ENCODE results near the gene L2HGDH.

DNA sequence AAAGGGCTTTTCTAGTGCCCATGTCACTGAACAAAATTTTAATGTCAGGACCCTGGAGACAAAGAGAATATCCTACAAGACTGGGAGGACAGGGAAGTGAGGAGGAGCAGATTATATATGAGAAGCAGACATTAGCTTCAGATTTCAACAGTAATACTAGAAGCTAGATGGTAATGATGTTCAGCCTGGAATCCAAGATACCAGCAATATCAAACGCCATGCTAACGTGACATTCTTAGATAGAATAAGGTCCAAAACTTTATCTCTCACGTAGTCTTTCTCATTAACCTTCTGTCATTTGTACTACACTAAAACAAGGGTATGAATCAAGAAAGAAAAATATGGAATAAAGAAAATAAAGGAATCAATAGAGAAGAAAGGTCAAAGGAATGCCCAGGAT is 99.3 kb downstream of the L2HGDH start:
- no peak for TF ChIP-seq SIN3A (IDR thresholded peaks at IDR 0.05; ENCODE audit: low read depth)
- no peak for TF ChIP-seq EZH2 (IDR thresholded peaks at IDR 0.05)
- TF ChIP-seq, protein P1, sequence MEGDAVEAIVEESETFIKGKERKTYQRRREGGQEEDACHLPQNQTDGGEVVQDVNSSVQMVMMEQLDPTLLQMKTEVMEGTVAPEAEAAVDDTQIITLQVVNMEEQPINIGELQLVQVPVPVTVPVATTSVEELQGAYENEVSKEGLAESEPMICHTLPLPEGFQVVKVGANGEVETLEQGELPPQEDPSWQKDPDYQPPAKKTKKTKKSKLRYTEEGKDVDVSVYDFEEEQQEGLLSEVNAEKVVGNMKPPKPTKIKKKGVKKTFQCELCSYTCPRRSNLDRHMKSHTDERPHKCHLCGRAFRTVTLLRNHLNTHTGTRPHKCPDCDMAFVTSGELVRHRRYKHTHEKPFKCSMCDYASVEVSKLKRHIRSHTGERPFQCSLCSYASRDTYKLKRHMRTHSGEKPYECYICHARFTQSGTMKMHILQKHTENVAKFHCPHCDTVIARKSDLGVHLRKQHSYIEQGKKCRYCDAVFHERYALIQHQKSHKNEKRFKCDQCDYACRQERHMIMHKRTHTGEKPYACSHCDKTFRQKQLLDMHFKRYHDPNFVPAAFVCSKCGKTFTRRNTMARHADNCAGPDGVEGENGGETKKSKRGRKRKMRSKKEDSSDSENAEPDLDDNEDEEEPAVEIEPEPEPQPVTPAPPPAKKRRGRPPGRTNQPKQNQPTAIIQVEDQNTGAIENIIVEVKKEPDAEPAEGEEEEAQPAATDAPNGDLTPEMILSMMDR (IDR thresholded peaks at IDR 0.05 in 2 of 3, conservative IDR thresholded peaks at IDR 0.05 in 1 of 3; ENCODE audit: borderline replicate concordance in 1 of 3, insufficient read depth in 1 of 3, low read depth in 2 of 3, low read length in 2 of 3), result no peak
- TF ChIP-seq POLR2AphosphoS5 (IDR thresholded peaks at IDR 0.05; ENCODE audit: low read depth, low read length), result no peak
- TF ChIP-seq POLR2A (IDR thresholded peaks at IDR 0.05; ENCODE audit: borderline replicate concordance, extremely low read depth, insufficient read depth, insufficient read length), result no peak
- no peak for TF ChIP-seq ZFX (IDR thresholded peaks at IDR 0.05)
- TF ChIP-seq, protein P2, sequence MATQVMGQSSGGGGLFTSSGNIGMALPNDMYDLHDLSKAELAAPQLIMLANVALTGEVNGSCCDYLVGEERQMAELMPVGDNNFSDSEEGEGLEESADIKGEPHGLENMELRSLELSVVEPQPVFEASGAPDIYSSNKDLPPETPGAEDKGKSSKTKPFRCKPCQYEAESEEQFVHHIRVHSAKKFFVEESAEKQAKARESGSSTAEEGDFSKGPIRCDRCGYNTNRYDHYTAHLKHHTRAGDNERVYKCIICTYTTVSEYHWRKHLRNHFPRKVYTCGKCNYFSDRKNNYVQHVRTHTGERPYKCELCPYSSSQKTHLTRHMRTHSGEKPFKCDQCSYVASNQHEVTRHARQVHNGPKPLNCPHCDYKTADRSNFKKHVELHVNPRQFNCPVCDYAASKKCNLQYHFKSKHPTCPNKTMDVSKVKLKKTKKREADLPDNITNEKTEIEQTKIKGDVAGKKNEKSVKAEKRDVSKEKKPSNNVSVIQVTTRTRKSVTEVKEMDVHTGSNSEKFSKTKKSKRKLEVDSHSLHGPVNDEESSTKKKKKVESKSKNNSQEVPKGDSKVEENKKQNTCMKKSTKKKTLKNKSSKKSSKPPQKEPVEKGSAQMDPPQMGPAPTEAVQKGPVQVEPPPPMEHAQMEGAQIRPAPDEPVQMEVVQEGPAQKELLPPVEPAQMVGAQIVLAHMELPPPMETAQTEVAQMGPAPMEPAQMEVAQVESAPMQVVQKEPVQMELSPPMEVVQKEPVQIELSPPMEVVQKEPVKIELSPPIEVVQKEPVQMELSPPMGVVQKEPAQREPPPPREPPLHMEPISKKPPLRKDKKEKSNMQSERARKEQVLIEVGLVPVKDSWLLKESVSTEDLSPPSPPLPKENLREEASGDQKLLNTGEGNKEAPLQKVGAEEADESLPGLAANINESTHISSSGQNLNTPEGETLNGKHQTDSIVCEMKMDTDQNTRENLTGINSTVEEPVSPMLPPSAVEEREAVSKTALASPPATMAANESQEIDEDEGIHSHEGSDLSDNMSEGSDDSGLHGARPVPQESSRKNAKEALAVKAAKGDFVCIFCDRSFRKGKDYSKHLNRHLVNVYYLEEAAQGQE (IDR thresholded peaks at IDR 0.05; ENCODE audit: low read depth), result no peak
- TF ChIP-seq JUND (IDR thresholded peaks at IDR 0.05), result no peak
- no peak for TF ChIP-seq CEBPB (IDR thresholded peaks at IDR 0.05; ENCODE audit: low read depth)
- no peak for TF ChIP-seq YY1 (IDR thresholded peaks at IDR 0.05; ENCODE audit: extremely low read depth, insufficient replicate concordance, low read depth, low read length)
- TF ChIP-seq RAD21 (IDR thresholded peaks at IDR 0.05; ENCODE audit: low read depth), result no peak
- no peak for TF ChIP-seq FOSL1 (IDR thresholded peaks at IDR 0.05; ENCODE audit: low read depth)

All from HCT116 (cell line).